ENCODE results near the gene CDR2L.
"Not testable (repeated sequence)": the region's sequence is repeated elsewhere in the genome, so short reads cannot be mapped to it uniquely, and the experiment has no call there.

The CDR2L gene

GRCh38 chr17:74979408-74980146, 7.9 kb upstream of the CDR2L start:
- DNase-seq (ENCODE audit: low read depth, low spot score): no peak
- H3K27ac ChIP-seq: no peak overlapping the region

GRCh38 chr17:74981318-74981978, 6.0 kb upstream of the CDR2L start:
- peak overlapping the region; percentile 44 for H3K27ac ChIP-seq
- DNase-seq (ENCODE audit: low read depth, low spot score): no peak

GRCh38 chr17:74981979-74982662, 5.3 kb upstream of the CDR2L start:
- no peak for DNase-seq (ENCODE audit: low read depth, low spot score)
- H3K27ac ChIP-seq: peak overlapping the region; percentile 44

- peak overlapping the region; percentile 44 for H3K27ac ChIP-seq
Measured at GRCh38 chr17:74982663-74983313, 4.6 kb upstream of the CDR2L start.

GRCh38 chr17:74986206-74986576, 1.2 kb upstream of the CDR2L start:
- DNase-seq (ENCODE audit: low read depth, low spot score): no peak
- no peak overlapping the region for H3K27ac ChIP-seq

More at GRCh38 chr17:74982663-74983313, 4.6 kb upstream of the CDR2L start:
- not testable (repeated sequence) for DNase-seq (ENCODE audit: low read depth, low spot score)

GRCh38 chr17:74987909-74988711, 678 bp downstream of the CDR2L start:
- no peak for DNase-seq (ENCODE audit: low read depth, low spot score)
- peak overlapping the region; percentile 67 for H3K27ac ChIP-seq

- DNase-seq (ENCODE audit: low read depth, low spot score): no peak
- H3K27ac ChIP-seq: peak overlapping the region; percentile 65
Measured at GRCh38 chr17:74990581-74991105, 3.2 kb downstream of the CDR2L start.

GRCh38 chr17:74992223-74992622, 4.8 kb downstream of the CDR2L start:
- H3K27ac ChIP-seq: peak overlapping the region; percentile 65
- no peak for DNase-seq (ENCODE audit: low read depth, low spot score)

- no peak for DNase-seq (ENCODE audit: low read depth, low spot score)
- peak overlapping the region; percentile 65 for H3K27ac ChIP-seq
Measured at GRCh38 chr17:74994440-74994839, 7.0 kb downstream of the CDR2L start.

- no peak overlapping the region for H3K27ac ChIP-seq
- no peak for DNase-seq (ENCODE audit: low read depth, low spot score)
Measured at GRCh38 chr17:74995847-74996246, 8.4 kb downstream of the CDR2L start.

GRCh38 chr17:74998783-74999182, 11.4 kb downstream of the CDR2L start:
- no peak overlapping the region for H3K27ac ChIP-seq
- DNase-seq (ENCODE audit: low read depth, low spot score): no peak

GRCh38 chr17:74999523-74999922, 12.1 kb downstream of the CDR2L start:
- DNase-seq (ENCODE audit: low read depth, low spot score): no peak
- H3K27ac ChIP-seq: no peak overlapping the region

GRCh38 chr17:75001915-75002843, 14.7 kb downstream of the CDR2L start:
- DNase-seq (ENCODE audit: low read depth, low spot score): no peak
- no peak overlapping the region for H3K27ac ChIP-seq

GRCh38 chr17:75003070-75003956, 15.9 kb downstream of the CDR2L start:
- no peak overlapping the region for H3K27ac ChIP-seq
- no peak for DNase-seq (ENCODE audit: low read depth, low spot score)

GRCh38 chr17:75003957-75004355, 16.5 kb downstream of the CDR2L start:
- no peak overlapping the region for H3K27ac ChIP-seq
- no peak for DNase-seq (ENCODE audit: low read depth, low spot score)

GRCh38 chr17:75004371-75004770, 16.9 kb downstream of the CDR2L start:
- DNase-seq (ENCODE audit: low read depth, low spot score): no peak
- no peak overlapping the region for H3K27ac ChIP-seq

GRCh38 chr17:75005291-75005690, 17.9 kb downstream of the CDR2L start:
- DNase-seq (ENCODE audit: low read depth, low spot score): no peak

GRCh38 chr17:75006084-75006483, 18.7 kb downstream of the CDR2L start:
- not testable (repeated sequence) for DNase-seq (ENCODE audit: low read depth, low spot score)

More at GRCh38 chr17:75005291-75005690, 17.9 kb downstream of the CDR2L start:
- no peak overlapping the region for H3K27ac ChIP-seq

More at GRCh38 chr17:75006084-75006483, 18.7 kb downstream of the CDR2L start:
- H3K27ac ChIP-seq: not testable (repeated sequence)

All from epithelial cell of prostate (primary cell).